GM18519 (cell line): Measurements from ENCODE around the gene SERPINA3.

Source experiments
- ATAC-seq: cut with Tn5 transposase; IDR thresholded peaks from one replicate; pipeline ENCODE4 v1.9.1; 2021; ENCODE audit warnings: mild to moderate bottlenecking, moderate library complexity; ENCODE audit not compliant: unreplicated experiment, low FRiP score

The SERPINA3 gene

DNA sequence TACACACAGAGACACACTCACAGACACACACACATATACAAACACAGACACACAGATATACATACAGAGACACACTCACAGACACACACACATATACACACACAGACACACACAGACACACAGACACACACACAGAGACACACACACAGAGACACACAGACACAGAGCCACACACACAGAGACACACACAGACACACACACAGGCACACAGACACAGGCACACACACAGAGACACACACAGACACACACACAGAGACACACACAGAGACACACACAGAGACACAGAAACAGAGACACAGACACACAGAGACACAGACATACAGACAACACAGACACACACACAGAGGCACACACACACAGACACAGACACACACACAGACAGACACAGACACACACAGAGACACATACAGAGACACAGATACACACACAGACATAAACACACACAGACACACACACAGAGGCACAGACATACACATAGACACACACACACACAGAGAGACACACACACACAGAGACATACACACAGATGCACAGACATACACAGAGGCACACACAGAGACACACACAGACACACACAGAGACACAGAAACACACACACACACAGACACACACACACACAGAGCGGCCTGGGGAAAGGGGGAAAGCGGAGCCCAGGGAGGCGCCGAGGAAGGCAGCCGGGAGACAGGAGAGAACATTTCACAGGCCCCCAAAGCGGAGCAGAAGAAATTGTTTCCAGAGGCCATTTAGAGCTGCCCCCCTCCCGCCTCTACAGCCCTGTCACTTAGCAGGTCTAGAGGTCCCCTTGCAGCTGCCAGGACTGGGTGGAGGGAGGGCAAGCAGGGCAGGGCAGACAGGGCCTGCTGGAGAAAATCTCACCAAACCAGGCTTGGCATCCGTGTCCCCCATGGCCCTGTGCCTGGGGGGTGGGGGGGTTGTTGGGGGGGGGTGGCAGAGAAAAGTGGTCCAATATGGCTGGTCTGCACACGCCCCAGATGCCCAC lies 38.9 kb downstream of the SERPINA3 start:
- no peak for ATAC-seq

DNA sequence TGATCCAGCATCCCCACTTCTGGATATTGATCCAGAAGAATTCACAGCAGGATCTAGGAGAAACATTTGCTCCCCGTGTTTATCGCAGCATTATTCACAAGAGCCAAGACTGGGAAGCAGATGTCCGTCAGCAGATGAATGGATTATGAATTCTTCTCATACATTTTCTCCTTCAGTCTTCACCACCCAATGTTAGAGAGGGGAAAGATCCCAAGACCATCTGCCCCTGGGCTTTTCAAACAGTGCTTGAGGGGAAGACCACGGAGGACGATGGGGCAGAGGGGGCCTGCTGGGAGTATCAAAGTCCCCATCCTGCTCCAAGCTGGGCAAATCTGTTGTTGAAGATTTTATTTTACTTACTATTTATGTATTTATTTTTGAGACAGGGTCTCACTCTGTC lies 41.1 kb downstream of the SERPINA3 start:
- no peak for ATAC-seq

DNA sequence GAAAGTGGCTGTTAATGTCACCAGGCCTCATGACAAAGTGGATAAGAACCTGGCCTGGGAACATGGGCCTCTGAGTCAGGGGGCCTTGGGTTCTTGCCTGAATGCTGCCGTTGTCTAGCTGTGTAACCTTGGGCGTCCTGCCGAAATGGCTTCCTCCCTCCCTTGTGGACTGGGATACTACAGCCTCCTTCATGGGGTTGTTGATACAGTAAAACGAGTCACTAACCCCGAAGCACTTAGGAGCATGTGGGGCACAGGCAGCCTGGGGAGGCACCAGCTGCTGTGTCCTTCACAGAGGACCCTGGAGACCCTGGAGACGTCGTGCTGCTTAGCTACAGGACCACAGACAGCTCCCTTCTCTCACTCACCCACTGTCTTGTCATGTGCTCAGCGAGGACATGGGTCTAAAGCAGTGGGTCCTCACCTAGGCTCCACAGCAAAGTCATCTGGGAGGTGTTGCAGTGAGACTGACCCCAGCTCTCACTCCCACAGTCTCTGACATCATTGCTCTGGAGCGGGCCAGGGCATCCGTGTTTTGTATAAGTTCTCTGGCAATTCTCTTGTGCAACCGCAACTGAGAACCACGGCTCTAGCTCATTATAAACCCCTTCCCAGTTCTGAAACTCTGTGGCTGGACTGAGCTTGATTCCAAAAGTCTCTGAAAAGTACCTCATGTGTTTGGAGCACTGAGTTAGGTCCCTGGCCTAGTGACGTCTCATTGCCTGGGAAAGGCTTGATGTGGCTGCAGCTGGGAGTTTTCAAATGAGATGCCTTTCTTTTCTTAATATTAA lies 42.1 kb downstream of the SERPINA3 start:
- ATAC-seq = no peak

DNA sequence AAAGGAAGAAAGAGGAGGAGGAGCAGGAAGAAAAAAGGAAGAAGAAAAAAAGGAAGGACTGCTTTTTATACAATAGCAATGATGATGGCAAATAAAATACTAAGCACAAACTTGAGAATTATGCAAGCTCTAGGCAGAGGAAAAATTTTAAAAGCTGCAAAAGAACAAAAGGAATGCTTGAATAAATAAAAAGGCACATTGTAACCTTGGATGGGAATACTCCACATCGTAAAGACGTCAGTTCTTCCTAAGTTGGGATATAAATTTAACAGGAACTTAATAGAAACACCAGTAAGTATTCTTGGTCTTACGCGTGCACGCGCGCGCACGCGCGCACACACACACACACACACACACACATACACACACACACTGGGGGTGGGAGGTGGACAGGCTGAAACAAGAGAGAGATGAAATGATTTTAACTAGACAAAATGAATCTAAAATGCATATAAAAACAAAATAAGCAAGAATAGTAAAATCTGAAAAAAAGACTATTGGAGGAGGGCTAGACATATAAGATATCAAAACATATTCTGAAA lies 43.0 kb downstream of the SERPINA3 start:
- no peak for ATAC-seq

DNA sequence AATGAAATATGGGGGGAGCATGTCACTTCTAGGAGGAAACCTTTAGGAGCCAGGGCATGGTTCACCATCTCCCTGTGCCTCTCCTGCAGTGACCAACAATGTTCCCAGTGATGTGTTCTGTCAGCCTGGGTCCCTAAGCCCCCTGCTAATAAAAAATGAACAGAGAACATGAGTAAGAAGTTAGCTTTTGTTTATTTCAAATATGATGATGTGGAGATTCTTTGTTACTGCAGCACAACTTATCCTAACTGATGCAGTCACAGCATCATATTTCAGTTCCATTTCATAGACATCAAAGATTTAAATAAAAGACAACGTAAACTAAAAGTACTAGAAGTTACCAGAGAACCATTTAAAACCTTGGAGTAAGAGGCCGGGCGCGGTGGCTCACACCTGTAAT lies 43.9 kb downstream of the SERPINA3 start:
- ATAC-seq = no peak

DNA sequence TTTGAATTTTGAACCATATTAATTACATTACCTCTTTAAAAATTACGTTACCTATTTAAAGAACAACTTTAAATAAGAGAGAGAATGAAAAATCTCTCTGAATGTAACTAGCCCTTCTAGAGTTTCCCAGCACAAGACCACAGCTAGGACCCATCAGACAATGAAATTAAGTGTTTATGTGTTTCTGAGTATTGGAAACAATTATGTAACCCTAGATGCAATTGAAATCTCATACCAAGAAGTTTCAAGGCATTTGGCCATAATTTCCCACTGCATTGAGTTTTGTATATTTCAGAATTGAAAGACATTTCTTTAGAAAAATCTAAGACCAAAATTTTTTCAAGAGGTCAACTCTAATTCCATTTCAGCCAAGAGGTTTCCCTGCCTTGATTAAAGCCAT lies 47.1 kb downstream of the SERPINA3 start:
- ATAC-seq = no peak

DNA sequence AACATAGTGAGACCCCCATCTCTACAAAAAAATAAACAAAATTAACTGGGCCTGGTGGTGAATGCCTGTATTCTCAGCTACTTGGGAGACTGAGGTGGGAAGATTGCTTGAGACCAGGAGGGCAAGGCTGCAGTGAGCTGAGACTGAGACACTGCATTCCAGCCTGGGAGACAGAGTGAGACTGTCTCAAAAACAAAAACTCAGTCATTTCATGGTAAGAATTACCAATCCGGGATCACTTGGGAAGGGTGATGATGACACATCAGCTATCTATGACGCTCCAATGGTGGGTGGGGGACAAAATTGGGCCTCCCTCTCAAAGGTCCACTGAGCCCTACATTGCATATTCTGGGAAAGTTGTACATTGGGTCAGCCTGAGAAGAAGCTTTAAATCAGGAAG lies 47.7 kb downstream of the SERPINA3 start:
- no peak for ATAC-seq

DNA sequence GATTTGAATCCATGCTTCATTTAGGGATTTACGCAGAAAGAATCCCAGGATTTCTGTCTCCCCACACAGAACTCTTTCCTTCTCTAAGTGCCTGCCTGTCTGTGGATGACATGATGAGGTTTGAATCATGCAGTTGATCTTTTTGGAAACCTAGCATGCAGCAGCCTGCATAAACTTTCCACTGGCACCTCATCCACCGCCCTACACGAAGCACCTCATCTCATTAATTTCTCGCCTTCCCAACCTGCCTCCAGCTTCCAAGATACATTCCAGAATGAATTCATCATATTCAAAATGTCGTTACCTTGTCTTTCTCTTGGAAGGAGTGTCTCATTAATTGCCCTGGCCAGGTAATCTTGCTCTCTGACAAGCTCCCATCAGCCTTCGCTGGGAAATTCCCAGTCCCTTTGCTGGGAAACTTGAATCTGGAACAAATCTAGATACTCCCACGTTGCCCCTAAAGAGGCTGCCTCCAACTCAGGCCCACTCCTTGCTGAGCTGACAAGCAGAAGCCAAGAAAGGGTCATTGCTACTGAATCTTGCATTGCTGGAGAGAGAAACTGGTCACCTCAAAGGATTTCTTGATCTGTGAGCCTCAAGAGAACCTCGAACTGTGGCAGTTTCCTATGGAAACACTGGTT lies 48.2 kb downstream of the SERPINA3 start:
- ATAC-seq = no peak

DNA sequence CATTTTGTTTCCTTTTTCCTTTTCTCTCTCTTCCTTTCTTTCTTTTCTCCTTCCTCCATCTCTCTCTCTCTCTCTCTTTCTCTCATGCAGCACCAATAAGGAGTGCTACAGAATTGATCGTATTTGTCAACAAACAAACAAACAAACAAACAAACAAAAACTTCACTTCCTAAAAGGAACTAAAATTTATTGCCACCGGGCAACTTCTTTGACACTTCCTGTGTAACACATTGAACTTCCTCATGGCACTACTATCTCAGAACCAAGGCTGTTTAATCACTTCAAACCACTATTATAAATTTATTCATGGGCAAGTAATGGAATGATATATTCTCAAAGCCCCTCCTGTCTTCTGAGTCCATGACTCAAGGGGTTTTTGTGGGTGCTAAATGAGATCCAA lies 51.3 kb downstream of the SERPINA3 start:
- ATAC-seq = no peak

DNA sequence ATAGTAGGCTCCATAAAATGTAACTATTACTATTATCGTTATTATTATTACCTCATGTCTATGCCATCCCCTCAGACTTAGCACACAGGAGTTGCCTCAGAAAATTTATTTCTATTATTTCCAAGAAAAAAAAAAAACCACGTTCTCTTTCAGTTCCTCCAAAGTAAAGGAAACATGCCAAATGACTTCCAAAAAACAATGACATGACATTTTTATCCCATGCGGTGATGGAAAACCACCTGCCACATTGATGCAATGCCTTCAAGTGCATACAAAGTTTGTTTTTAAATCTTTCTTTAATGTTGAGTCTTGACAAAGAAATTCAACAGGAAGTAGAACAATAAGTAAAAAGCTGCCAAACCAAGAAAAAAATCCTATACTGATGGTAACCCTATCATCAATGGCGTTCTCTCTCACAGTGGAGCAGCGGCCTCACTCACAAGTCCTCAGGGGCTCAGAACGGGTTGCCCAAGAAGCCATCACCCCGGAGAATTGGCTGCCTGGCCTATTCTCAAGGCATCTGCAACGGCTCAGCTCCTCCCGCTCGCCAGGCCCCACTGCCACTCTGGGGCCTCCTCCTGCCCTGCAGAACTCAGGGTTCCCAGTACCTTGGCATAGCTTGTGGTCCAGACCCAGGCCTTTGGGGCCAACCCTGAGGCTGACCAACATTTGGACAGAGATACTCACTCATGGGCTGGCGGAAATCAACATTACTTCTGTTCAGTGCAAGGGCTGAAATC lies 51.9 kb downstream of the SERPINA3 start:
- ATAC-seq = no peak

DNA sequence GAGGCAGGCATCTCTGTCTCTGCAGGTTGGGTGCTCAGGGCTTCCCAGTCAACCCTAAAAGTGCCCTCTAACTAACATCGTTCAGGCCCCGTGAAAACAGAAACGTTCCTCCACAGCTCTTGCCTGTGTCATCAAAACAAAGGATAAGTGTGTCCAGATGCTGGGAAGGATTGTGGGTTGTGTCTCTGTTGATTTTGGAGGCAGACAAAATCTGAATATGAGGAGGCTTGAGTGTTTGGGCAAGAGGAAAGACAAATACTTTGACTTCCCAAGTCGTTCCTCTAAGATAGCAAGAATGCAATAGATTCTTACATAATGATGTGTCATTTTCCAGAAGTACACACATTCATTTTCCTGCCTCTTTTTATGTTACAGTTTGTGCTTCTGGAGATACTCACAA lies 52.9 kb downstream of the SERPINA3 start:
- no peak for ATAC-seq

DNA sequence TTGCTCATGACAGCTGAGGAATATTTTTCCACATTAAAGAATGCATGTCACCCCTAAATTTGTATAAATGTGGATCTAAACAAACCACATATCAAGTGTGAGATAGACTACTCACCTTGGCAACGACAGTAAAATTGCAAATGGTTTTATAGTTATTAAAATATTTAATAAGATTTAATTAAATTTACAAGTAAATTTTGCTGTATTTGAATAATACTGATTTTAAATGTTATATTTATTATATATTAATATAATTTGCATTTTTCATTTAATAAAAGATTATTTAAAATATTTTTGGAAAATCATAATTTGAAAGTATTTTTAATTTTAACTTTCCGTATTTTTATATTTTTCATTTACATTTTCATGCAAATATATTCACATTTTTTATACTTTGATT lies 53.4 kb downstream of the SERPINA3 start:
- no peak for ATAC-seq

DNA sequence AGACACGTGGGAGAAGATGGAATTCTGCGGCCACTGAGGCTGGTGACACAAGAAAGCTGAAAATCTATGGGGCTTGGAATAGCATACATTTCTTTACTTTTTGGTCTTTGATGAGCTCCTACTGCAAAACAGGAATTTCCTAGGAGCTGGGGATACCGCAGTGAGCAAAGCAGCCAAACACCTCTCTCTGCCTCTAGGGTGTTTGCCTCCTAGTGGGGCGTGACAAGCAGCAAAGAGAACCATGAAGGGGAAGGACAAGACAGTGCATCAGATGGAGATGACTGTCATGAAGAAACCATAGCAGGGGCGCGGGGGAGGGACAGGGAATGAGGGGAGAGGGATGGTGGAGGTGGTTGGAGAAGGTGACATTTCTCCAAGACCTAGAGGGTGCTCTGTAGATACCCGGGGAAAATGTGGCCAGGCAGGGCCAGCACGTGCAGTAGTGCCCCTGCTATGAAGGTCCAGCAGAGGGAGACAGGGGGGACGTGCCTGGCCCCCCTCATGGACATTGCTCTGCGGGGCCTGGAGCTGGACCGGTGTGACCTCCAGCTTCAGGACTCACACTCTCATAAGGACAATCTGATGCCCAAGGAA lies 58.6 kb downstream of the SERPINA3 start:
- no peak for ATAC-seq

DNA sequence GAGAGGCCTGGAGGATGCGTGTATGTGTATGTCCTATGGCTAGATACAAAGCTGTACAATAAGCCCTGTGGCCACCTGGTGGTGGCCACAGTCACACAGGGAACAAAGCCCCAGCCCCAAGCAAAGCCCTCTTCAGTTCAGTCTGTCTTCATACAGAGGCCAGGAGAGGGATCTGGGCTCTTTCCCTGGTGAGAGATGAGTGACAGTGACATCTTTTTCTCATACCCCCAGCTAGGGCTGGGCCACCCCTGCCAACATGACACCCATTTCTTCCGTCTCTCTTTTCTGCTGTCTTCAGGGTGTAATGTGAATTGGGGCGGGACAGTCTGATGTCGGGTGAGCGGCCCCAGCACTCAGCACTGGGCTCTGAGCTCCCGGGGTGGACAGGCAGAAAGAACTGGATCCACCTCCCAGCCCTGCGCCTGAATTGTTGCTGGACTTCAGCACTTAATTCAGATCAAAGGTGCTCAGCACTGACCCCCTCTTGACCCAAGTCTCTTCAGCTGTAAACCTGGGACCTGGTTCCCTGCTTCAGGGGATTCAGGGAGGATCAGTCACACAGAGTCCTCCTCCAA lies 59.8 kb downstream of the SERPINA3 start:
- ATAC-seq = no peak

DNA sequence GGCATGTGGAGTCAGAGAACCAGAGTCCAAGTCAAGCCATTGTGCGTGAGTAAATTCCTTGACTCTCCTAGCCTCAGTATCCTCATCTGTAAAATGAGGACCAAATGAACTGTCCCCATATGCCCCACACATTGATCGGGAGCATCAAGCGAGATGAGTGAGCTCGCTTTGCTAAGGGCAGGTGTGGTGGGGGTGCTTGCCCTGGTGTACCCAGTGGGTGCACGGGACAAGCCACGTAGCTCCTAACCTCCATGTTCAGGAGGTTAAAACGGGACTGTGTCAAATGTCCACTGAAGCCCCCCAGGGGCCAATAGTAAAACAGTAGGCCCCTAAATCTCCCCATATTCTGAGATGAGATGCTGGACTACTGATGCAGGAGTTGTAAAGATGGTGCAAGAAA lies 60.9 kb downstream of the SERPINA3 start:
- ATAC-seq = no peak
